ENCODE data around the gene GRK1. TPM values are rescaled to one million over a fixed set of nuclear protein-coding genes. Genes with fewer than 3 reads are reported as not detected.

GRK1 gene
- total and polyA plus RNA-seq, 2 of the 8 experiments (the other 6 are each of a cell fraction or from before 2014, with no cell fraction given), result 0.12 TPM; not detected in 1

- TF ChIP-seq SP1 (IDR thresholded peaks at IDR 0.05; ENCODE audit: low read depth, low read length) (no peak), CBX5 (IDR thresholded peaks at IDR 0.05; ENCODE audit: low read depth, low read length) (no peak)
Observed at GRCh38 chr13:113648216-113648610, 18.8 kb upstream of the GRK1 start (continued).
